ENCODE results near the gene IFT122.
"Not testable (repeated sequence)": the region's sequence is repeated elsewhere in the genome, so short reads cannot be mapped to it uniquely, and the experiment has no call there.

IFT122 gene

GRCh38 chr3:129501630-129502029, 61.6 kb downstream of the IFT122 start:
- no peak for DNase-seq

- no peak for DNase-seq
Observed at GRCh38 chr3:129502641-129503408, 62.8 kb downstream of the IFT122 start.

GRCh38 chr3:129503471-129504291, 63.7 kb downstream of the IFT122 start:
- no peak for DNase-seq

GRCh38 chr3:129504471-129505100, 64.6 kb downstream of the IFT122 start:
- DNase-seq: no peak

GRCh38 chr3:129505341-129505740, 65.3 kb downstream of the IFT122 start:
- no peak for DNase-seq

- DNase-seq: no peak
Observed at GRCh38 chr3:129506231-129506742, 66.3 kb downstream of the IFT122 start.

- no peak for DNase-seq
Observed at GRCh38 chr3:129507181-129507831, 67.3 kb downstream of the IFT122 start.

GRCh38 chr3:129512595-129512994, 72.6 kb downstream of the IFT122 start:
- no peak for DNase-seq

- no peak for DNase-seq
Observed at GRCh38 chr3:129513705-129514104, 73.7 kb downstream of the IFT122 start.

GRCh38 chr3:129514110-129514509, 74.1 kb downstream of the IFT122 start:
- DNase-seq: no peak

- DNase-seq: no peak
Observed at GRCh38 chr3:129514563-129514962, 74.5 kb downstream of the IFT122 start.

- not testable (repeated sequence) for DNase-seq
Observed at GRCh38 chr3:129515108-129515820, 75.2 kb downstream of the IFT122 start.

- DNase-seq: not testable (repeated sequence)
Observed at GRCh38 chr3:129515821-129516432, 75.9 kb downstream of the IFT122 start.

- no peak for DNase-seq
Observed at GRCh38 chr3:129517516-129517915, 77.5 kb downstream of the IFT122 start.

GRCh38 chr3:129518038-129518561, 78.1 kb downstream of the IFT122 start:
- no peak for DNase-seq

GRCh38 chr3:129518581-129518980, 78.6 kb downstream of the IFT122 start:
- no peak for DNase-seq

GRCh38 chr3:129519449-129519848, 79.4 kb downstream of the IFT122 start:
- no peak for DNase-seq

- DNase-seq: no peak
Observed at GRCh38 chr3:129519896-129520715, 80.1 kb downstream of the IFT122 start.

- no peak for DNase-seq
Observed at GRCh38 chr3:129520960-129521359, 80.9 kb downstream of the IFT122 start.

GRCh38 chr3:129521611-129522010, 81.6 kb downstream of the IFT122 start:
- DNase-seq: no peak

- no peak for DNase-seq
Observed at GRCh38 chr3:129522953-129523352, 82.9 kb downstream of the IFT122 start.

All from activated CD4-positive, alpha-beta T cell treated with anti-CD3 and anti-CD28 coated beads, Interleukin-2, amount 50 U/mL, for 48 hours (primary cell).